GM18498 (cell line): ENCODE results near the gene RASGRF2.

ENCODE experiments used
- ATAC-seq: cut with Tn5 transposase; IDR thresholded peaks from one replicate; pipeline ENCODE4 v1.9.1; 2021; ENCODE audit warnings: mild to moderate bottlenecking, moderate library complexity; ENCODE audit not compliant: unreplicated experiment

Gene RASGRF2

GRCh38 chr5:81194633-81195334, 234.6 kb downstream of the RASGRF2 start:
- ATAC-seq, result peak; percentile 99

- ATAC-seq, result no peak
Observed at GRCh38 chr5:81195335-81195929, 235.3 kb downstream of the RASGRF2 start.

DNA sequence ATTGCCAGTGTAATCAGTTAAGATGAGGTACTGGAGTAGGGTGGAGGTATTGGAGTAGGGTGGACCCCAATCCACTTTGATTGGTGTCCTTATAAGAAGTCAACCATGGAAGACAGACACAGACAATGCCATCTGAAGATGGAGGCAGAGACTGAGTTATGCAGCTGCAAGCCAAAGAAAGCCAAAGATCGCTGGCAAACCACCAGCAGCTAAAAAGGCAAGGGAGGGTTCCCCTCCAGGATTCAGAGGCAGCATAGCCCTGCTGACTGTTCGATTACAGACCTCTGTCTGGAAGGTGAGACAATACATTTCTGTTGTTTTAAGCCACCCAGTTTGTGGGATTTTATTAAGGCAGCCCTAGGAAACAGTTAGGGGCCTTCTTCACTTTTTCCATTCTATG, 242.5 kb downstream of the RASGRF2 start:
- ATAC-seq, result no peak

GRCh38 chr5:81203729-81204128, 243.6 kb downstream of the RASGRF2 start:
- ATAC-seq, result no peak

GRCh38 chr5:81204205-81204604, 244.0 kb downstream of the RASGRF2 start:
- ATAC-seq, result no peak

DNA sequence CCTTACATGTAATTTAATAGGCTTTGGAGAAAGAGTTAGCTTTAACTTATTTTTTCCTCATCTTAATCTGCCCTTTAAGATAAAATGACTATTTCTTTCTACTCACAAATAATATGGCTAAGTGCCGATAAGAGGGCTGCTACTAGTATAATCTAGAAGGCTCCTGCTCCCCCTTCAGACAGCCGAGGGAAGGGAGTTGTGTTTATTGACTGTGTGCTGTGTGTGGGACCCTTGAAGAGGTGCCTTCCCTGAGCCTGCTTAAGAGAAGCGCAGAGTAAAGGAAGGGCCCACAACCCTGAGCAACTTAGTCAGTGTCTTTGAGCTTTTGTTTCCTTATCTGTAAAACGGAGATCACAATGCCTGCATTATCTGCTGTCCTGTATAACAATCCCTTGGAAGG, 244.9 kb downstream of the RASGRF2 start:
- ATAC-seq, result no peak

GRCh38 chr5:81207009-81207408, 246.8 kb downstream of the RASGRF2 start:
- ATAC-seq, result no peak

DNA sequence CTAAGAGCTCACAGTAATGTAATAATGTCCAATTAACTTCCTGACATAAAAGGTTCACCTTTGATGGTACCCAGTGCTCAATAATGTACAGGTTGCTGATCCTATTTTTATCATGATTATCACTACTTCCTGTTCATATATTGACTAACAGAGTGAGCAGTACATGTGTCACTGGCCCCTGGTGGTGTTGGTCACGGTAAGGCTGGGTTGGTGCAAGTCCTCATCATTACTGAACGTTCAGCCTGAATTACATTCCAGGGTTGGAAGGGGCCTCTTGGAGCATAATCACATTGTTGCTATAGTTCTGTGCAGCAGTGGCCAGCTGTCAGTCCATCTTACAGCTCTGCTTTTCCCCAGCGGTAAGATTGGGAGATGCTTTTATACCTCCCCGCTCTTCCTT, 248.7 kb downstream of the RASGRF2 start:
- no peak for ATAC-seq

DNA sequence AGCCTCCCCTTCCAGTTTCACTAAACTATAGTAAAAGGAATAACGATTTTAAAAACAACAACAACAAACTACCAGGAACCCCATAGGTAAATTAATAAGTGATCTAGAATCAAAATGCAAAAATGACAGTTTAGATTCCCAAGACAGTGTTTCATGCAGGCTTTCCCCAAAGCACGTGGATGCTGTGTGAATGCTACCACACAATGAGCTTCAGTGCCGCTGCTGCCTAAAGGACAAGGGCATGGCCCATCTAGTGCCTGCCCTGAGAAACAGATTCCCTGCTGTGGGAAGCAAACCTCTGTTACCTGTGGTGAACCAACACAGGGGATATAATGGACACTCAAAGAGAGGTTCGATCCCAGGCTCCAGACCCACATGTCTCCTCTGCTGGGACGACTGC, 249.2 kb downstream of the RASGRF2 start:
- no peak for ATAC-seq

DNA sequence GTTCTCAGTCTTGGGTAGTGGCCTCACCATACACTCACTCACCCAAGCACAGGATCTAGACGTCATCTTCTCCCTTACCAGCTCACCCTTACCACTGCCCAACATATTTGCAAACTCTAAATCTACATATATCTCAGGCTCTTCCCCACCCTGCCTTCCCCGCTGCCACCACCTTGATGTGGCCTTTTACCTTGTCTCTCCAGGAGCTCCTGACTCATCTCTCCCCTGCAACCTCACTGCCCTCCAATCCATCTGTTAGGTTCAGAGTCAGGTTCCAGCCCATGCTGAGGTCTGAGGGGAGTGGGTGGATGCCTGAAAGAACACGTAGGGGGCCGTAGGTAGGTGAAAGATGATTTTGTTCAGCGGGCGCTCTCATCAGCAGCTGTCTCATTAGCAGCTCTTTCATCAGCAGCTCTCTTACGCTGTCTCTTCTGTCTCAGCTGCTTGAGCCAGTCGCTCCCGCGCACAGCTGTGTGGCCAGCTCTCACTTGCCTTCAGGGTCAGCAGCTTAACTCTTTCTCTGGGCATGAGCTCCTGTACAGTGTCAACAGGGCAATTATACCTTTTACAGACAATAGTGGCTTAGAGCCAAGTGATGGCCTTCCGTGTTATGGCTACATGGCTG, 249.8 kb downstream of the RASGRF2 start:
- ATAC-seq, result no peak

GRCh38 chr5:81212211-81212751, 252.1 kb downstream of the RASGRF2 start:
- ATAC-seq, result peak; percentile 49

- ATAC-seq, result no peak
Observed at GRCh38 chr5:81213070-81213469, 252.9 kb downstream of the RASGRF2 start.

DNA sequence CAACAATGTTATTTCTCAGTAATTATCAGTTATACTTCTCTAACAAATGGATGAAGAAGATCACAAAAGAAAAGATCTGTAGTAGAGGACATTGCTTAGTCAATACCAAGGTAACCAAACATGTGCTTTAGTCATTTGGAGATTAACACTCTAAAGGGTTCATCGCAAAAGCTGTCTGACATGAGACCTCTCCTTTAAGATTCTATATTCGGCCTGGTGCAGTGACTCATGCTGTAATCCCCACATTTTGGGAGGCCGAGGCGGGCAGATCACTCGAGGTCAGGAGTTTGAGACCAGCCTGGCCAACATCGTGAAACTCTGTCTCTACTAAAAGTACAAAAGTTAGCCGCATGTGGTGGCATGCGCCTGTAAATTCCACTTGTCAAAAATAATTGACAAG, 254.7 kb downstream of the RASGRF2 start:
- no peak for ATAC-seq

- no peak for ATAC-seq
Observed at GRCh38 chr5:81216152-81216551, 256.0 kb downstream of the RASGRF2 start.

- ATAC-seq, result no peak
Observed at GRCh38 chr5:81219389-81219788, 259.2 kb downstream of the RASGRF2 start.

DNA sequence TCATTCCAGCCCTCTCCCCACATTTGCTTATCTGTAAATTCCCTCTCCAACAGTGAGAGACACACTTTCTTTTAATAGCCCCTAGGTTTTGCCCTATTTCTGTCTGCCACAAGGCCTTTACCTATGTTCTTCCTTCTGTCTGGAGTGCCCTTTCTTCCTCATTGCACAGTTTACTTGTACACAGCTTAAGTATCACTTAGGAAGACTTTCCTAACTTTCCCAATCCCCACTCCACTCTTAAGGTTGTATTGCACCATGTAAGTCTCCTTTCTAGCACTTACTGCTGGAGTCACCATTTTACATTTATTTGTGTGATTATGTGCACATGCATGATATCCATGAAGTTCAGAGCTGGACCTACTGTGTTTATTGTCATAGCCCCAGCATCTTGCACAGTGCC, 262.1 kb downstream of the RASGRF2 start:
- no peak for ATAC-seq

DNA sequence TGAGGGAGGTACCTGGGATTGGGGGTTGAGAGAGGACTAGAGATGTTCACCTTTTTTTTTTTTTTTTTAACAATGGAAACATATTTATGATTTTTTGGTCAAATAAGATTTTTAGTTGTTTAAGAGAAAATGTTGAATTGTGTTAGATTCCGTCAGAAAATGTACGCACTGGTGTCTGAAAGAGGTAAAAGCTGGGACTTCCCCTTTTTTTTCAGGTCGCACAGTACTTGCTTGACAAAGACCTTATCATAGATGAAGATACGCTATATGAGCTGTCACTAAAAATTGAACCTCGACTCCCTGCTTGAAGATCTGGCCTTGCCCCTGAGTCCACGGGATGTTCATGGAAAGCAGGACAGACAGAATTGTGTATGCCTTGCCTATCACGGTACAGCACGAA, 265.3 kb downstream of the RASGRF2 start:
- ATAC-seq, result no peak

DNA sequence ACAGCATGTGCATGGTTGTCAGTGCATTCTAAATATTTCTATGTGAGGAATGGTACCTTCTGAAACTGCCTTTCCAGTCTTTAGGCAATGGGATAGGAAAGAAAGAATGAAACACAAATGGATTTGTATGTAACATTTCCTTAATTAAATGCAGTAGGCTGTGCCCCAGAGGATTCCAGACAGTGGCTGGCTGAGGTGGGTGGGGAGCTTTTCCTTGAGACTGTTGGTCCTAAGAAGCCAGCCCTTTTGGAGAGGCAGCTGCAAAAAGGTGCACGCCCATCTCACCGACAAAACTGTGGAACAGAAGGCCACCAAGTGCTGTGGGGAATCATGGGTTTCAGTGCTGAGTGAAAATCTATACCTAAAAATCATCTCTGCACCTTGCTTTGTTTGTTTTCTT, 266.1 kb downstream of the RASGRF2 start:
- no peak for ATAC-seq

GRCh38 chr5:81226949-81227348, 266.8 kb downstream of the RASGRF2 start:
- no peak for ATAC-seq

DNA sequence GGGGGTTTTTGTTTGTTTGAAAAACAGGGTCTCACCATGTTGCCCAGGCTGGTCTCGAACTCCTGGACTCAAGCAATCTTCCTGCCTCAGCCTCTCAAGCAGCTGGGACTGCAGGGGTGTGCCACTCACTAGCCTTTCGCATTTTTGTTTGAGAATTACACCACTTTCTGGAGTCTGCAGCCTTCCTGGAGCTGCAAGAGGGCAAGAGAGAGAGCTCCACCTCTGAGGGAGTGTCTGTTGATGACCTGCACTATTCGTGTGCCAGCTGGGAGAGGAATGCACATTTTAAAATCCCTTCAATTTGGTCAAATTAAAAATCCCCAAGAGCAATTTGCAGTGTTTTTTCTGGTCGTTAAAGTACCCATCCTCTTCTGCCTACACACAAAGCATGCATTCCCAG, 267.9 kb downstream of the RASGRF2 start:
- no peak for ATAC-seq

- ATAC-seq, result no peak
Observed at GRCh38 chr5:81230416-81230815, 270.3 kb downstream of the RASGRF2 start.

GRCh38 chr5:81232464-81233079, 272.4 kb downstream of the RASGRF2 start:
- no peak for ATAC-seq
